NCI-H2196 treated with DMSO at 0.1 percent for 48 hours (cell line): ENCODE results near the gene FRMD1.

Source experiments
- DNase-seq: peaks from one replicate; lab custom pipeline; 2025; ENCODE audit not compliant: unreplicated experiment; lab: John Stamatoyannopoulos, UW

FRMD1 gene

GRCh38 chr6:168078943-168079405, at the start of gene FRMD1:
Gene FRMD1 (minus strand): TSS chr6:168079212. CDS start chr6:168079094, 118 bp downstream.
- no peak for DNase-seq

GRCh38 chr6:168128006-168128630, 49.1 kb upstream of the FRMD1 start:
- DNase-seq: no peak

GRCh38 chr6:168127384-168127868, 48.4 kb upstream of the FRMD1 start:
- DNase-seq: no peak

GRCh38 chr6:168126566-168127383, 47.8 kb upstream of the FRMD1 start:
- no peak for DNase-seq

GRCh38 chr6:168125429-168126001, 46.5 kb upstream of the FRMD1 start:
- DNase-seq: no peak

GRCh38 chr6:168124921-168125320, 45.9 kb upstream of the FRMD1 start:
- no peak for DNase-seq

GRCh38 chr6:168124158-168124557, 45.1 kb upstream of the FRMD1 start:
- no peak for DNase-seq

- no peak for DNase-seq
These were observed 44.3 kb upstream of the FRMD1 start for GRCh38 chr6:168123165-168123911.

- no peak for DNase-seq
These were observed 43.5 kb upstream of the FRMD1 start for GRCh38 chr6:168122521-168122920.

- no peak for DNase-seq
These were observed 43.0 kb upstream of the FRMD1 start for GRCh38 chr6:168122011-168122410.

- no peak for DNase-seq
These were observed 42.3 kb upstream of the FRMD1 start for GRCh38 chr6:168121303-168121665.

- no peak for DNase-seq
These were observed 41.6 kb upstream of the FRMD1 start for GRCh38 chr6:168120390-168121302.

GRCh38 chr6:168119539-168119938, 40.5 kb upstream of the FRMD1 start:
- no peak for DNase-seq

GRCh38 chr6:168118935-168119334, 39.9 kb upstream of the FRMD1 start:
- no peak for DNase-seq

GRCh38 chr6:168117942-168118341, 38.9 kb upstream of the FRMD1 start:
- no peak for DNase-seq

GRCh38 chr6:168116975-168117899, 38.2 kb upstream of the FRMD1 start:
- no peak for DNase-seq

- no peak for DNase-seq
These were observed 37.5 kb upstream of the FRMD1 start for GRCh38 chr6:168116438-168116974.

GRCh38 chr6:168115748-168116437, 36.9 kb upstream of the FRMD1 start:
- no peak for DNase-seq
